ENCODE results near the gene MYO1C. TPM values are rescaled to one million over a fixed set of nuclear protein-coding genes. Genes with fewer than 3 reads are reported as not detected.

MYO1C gene
- total and polyA plus RNA-seq, 2 of the 8 experiments (the other 6 are each of a cell fraction or from before 2014, with no cell fraction given) = 40.1 to 78.6 TPM

DNA sequence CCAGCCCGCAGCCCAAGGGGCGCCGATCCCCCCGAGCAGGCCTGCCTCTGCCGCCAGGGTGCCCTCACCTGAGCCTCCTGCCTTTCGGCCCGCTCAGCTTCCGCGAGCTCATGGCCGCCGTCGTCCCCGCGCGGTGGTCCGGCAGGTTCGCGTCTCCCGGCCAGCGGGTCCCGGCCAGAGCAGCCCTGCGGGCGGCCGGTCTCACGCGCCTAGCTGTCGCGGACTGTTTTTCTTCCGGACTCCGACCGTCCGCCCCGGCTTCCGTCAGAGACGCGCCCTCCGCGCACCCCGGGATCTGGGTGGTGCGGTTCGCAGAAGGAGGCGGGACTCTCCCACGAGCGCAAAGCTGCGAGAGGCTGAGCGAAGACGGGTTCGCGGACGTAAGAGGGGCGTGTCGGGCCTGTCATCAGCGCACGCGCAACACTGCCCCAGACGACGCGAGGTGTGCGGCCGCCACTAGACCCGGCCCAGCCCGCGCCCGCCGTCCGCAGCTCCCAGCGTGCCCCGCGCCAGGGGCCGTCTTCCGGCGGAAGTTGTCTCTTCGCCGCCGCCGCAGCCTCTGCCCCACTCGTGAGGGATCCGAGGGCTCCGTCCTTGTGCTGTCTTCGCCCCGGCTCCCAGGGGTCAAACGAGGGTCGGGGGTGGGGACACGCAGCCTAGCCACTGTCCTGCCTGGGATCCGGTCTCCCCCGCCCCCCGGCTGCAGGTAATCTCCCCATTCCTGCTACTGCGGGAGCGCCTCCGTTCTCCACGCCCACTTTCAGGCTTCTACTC, 24.1 kb upstream of the MYO1C start, which contains the start of gene INPP5K (continued):
- TF ChIP-seq HDAC2 (IDR thresholded peaks at IDR 0.05; ENCODE audit: borderline replicate concordance in 1 of 2, low read depth in 2 of 2, low read length in 2 of 2) (peak in 1 of 2 experiments; percentile 80; a peak in 1 of 4 replicates), CHD2 (IDR thresholded peaks at IDR 0.05; ENCODE audit: low read length) (no peak), HDAC6 (IDR thresholded peaks at IDR 0.05; ENCODE audit: low read depth, low read length) (no peak), BACH1 (IDR thresholded peaks at IDR 0.05; ENCODE audit: low read length) (peak; percentile 81), GTF2F1 (IDR thresholded peaks at IDR 0.05; ENCODE audit: borderline replicate concordance, low read depth, low read length) (no peak), JUND (IDR thresholded peaks at IDR 0.05; ENCODE audit: low read length) (no peak), SIN3A (conservative IDR thresholded peaks at IDR 0.05 in 1 of 2, IDR thresholded peaks at IDR 0.05 in 1 of 2; ENCODE audit: low read depth in 1 of 2, low read length in 2 of 2) (peak; percentile 47 to 95; a peak in 2 of 4 replicates), TAF1 (IDR thresholded peaks at IDR 0.05; ENCODE audit: low read depth, low read length) (peak; percentile 59; the same call in 1 of the 2 replicates), RFX5 (IDR thresholded peaks at IDR 0.05; ENCODE audit: borderline replicate concordance, low read depth, low read length) (no peak)
- TF ChIP-seq, protein P1, sequence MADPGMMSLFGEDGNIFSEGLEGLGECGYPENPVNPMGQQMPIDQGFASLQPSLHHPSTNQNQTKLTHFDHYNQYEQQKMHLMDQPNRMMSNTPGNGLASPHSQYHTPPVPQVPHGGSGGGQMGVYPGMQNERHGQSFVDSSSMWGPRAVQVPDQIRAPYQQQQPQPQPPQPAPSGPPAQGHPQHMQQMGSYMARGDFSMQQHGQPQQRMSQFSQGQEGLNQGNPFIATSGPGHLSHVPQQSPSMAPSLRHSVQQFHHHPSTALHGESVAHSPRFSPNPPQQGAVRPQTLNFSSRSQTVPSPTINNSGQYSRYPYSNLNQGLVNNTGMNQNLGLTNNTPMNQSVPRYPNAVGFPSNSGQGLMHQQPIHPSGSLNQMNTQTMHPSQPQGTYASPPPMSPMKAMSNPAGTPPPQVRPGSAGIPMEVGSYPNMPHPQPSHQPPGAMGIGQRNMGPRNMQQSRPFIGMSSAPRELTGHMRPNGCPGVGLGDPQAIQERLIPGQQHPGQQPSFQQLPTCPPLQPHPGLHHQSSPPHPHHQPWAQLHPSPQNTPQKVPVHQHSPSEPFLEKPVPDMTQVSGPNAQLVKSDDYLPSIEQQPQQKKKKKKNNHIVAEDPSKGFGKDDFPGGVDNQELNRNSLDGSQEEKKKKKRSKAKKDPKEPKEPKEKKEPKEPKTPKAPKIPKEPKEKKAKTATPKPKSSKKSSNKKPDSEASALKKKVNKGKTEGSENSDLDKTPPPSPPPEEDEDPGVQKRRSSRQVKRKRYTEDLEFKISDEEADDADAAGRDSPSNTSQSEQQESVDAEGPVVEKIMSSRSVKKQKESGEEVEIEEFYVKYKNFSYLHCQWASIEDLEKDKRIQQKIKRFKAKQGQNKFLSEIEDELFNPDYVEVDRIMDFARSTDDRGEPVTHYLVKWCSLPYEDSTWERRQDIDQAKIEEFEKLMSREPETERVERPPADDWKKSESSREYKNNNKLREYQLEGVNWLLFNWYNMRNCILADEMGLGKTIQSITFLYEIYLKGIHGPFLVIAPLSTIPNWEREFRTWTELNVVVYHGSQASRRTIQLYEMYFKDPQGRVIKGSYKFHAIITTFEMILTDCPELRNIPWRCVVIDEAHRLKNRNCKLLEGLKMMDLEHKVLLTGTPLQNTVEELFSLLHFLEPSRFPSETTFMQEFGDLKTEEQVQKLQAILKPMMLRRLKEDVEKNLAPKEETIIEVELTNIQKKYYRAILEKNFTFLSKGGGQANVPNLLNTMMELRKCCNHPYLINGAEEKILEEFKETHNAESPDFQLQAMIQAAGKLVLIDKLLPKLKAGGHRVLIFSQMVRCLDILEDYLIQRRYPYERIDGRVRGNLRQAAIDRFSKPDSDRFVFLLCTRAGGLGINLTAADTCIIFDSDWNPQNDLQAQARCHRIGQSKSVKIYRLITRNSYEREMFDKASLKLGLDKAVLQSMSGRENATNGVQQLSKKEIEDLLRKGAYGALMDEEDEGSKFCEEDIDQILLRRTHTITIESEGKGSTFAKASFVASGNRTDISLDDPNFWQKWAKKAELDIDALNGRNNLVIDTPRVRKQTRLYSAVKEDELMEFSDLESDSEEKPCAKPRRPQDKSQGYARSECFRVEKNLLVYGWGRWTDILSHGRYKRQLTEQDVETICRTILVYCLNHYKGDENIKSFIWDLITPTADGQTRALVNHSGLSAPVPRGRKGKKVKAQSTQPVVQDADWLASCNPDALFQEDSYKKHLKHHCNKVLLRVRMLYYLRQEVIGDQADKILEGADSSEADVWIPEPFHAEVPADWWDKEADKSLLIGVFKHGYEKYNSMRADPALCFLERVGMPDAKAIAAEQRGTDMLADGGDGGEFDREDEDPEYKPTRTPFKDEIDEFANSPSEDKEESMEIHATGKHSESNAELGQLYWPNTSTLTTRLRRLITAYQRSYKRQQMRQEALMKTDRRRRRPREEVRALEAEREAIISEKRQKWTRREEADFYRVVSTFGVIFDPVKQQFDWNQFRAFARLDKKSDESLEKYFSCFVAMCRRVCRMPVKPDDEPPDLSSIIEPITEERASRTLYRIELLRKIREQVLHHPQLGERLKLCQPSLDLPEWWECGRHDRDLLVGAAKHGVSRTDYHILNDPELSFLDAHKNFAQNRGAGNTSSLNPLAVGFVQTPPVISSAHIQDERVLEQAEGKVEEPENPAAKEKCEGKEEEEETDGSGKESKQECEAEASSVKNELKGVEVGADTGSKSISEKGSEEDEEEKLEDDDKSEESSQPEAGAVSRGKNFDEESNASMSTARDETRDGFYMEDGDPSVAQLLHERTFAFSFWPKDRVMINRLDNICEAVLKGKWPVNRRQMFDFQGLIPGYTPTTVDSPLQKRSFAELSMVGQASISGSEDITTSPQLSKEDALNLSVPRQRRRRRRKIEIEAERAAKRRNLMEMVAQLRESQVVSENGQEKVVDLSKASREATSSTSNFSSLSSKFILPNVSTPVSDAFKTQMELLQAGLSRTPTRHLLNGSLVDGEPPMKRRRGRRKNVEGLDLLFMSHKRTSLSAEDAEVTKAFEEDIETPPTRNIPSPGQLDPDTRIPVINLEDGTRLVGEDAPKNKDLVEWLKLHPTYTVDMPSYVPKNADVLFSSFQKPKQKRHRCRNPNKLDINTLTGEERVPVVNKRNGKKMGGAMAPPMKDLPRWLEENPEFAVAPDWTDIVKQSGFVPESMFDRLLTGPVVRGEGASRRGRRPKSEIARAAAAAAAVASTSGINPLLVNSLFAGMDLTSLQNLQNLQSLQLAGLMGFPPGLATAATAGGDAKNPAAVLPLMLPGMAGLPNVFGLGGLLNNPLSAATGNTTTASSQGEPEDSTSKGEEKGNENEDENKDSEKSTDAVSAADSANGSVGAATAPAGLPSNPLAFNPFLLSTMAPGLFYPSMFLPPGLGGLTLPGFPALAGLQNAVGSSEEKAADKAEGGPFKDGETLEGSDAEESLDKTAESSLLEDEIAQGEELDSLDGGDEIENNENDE (IDR thresholded peaks at IDR 0.05; ENCODE audit: insufficient replicate concordance, low read length) = no peak
